HEK293 (cell line): ENCODE measurements around the gene CPN2.

Experiments used
- KLF16 ChIP-seq: fragments of 450-650 bp; formaldehyde crosslinking; IDR thresholded peaks from 2 replicates; pipeline ENCODE4 v1.5.1; 2017; ENCODE audit warnings: missing biosample characterization, missing genetic modification characterization
- SCRT2 ChIP-seq: fragments of 450-650 bp; formaldehyde crosslinking; IDR thresholded peaks from 2 replicates; pipeline ENCODE4 v1.5.1; 2016; ENCODE audit warnings: missing biosample characterization, missing genetic modification characterization
- SP2 ChIP-seq: fragments of 450-650 bp; formaldehyde crosslinking; IDR thresholded peaks from 2 replicates; pipeline ENCODE4 v1.5.1; 2016; ENCODE audit warnings: missing biosample characterization, missing genetic modification characterization
- WT1 ChIP-seq: fragments of 450-650 bp; formaldehyde crosslinking; IDR thresholded peaks from 2 replicates; pipeline ENCODE4 v1.5.1; 2016; ENCODE audit warnings: missing biosample characterization, missing genetic modification characterization
- ZFHX2 ChIP-seq: fragments of 450-650 bp; formaldehyde crosslinking; conservative IDR thresholded peaks from 2 replicates; pipeline ENCODE4 v1.5.1; 2016; ENCODE audit warnings: missing biosample characterization, missing genetic modification characterization
- ZNF76 ChIP-seq: fragments of 450-650 bp; formaldehyde crosslinking; IDR thresholded peaks from 2 replicates; pipeline ENCODE4; 2016; ENCODE audit warnings: low read depth, missing biosample characterization, missing genetic modification characterization, borderline replicate concordance
- ZNF777 ChIP-seq: fragments of 450-650 bp; formaldehyde crosslinking; IDR thresholded peaks from 2 replicates; pipeline ENCODE4 v1.5.1; 2017; ENCODE audit warnings: missing biosample characterization, missing genetic modification characterization, borderline replicate concordance
- TF ChIP-seq, protein P1 (sequence below): fragments of 450-650 bp; formaldehyde crosslinking; IDR thresholded peaks from 2 replicates; pipeline ENCODE4 v1.5.1; 2016; ENCODE audit warnings: missing biosample characterization, missing genetic modification characterization

DNA sequence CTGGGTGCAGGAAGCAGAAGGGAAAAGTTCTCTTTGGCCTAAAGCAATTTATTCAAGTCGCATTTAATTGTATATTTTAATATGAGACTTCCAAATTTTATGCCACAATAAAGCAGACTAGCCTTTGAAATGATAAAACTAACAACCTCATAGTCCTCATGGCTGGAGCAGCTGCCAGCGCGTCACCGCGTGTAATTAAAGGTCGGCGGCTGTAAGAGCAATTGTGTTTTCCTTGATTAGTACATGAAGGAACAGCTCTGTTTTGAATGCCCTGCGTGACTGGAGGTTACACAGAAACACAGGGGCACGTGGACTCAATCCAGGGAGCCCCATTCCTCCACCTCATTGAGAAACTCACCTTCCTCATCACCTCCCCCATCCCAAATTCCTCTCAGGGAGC lies 28.5 kb upstream of the CPN2 start:
- no peak for TF ChIP-seq SCRT2 (tag by site-specific recombination)
- TF ChIP-seq WT1: no peak
- TF ChIP-seq KLF16 (tag by site-specific recombination): no peak
- no peak for TF ChIP-seq ZNF76 (tag by site-specific recombination)
- TF ChIP-seq ZFHX2 (tag by site-specific recombination): no peak
- no peak for TF ChIP-seq ZNF777 (tag by site-specific recombination)
- TF ChIP-seq, protein P1, sequence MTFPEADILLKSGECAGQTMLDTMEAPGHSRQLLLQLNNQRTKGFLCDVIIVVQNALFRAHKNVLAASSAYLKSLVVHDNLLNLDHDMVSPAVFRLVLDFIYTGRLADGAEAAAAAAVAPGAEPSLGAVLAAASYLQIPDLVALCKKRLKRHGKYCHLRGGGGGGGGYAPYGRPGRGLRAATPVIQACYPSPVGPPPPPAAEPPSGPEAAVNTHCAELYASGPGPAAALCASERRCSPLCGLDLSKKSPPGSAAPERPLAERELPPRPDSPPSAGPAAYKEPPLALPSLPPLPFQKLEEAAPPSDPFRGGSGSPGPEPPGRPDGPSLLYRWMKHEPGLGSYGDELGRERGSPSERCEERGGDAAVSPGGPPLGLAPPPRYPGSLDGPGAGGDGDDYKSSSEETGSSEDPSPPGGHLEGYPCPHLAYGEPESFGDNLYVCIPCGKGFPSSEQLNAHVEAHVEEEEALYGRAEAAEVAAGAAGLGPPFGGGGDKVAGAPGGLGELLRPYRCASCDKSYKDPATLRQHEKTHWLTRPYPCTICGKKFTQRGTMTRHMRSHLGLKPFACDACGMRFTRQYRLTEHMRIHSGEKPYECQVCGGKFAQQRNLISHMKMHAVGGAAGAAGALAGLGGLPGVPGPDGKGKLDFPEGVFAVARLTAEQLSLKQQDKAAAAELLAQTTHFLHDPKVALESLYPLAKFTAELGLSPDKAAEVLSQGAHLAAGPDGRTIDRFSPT: no peak
- no peak for TF ChIP-seq SP2
